ENCODE data around the gene SYNGR2. TPM values are rescaled to one million over a fixed set of nuclear protein-coding genes. Genes with fewer than 3 reads are reported as not detected.

The SYNGR2 gene
- total and polyA plus RNA-seq, 2 of the 8 experiments (the other 6 are each of a cell fraction or from before 2014, with no cell fraction given): 50.0 to 139 TPM

GRCh38 chr17:78128551-78129350 is 39.6 kb upstream of the SYNGR2 start, which contains the start of gene TMC6:
TMC6 (minus strand) TSS chr17:78128755; CDS start chr17:78126832, 1,923 bp downstream.
- 11% methylated on average over 8 of the region's 54 CpGs; no CpG with 5 or more reads in 1 of the 2 experiments for WGBS, 2 experiments (ENCODE audit: extremely low coverage in 1 of 2, insufficient coverage in 1 of 2, insufficient read length in 1 of 2, insufficient replicate concordance in 2 of 2, low coverage in 1 of 2, low lambda C conversion rate in 2 of 2, missing lambda C conversion rate in 1 of 2)
- Histone ChIP-seq H4K91ac (replicated peaks; ENCODE audit: insufficient read length, low read length) (peak within 1 kb of the TSS; percentile 92), H3K27me3 (replicated peaks in 1 of 4; ENCODE audit: control insufficient read depth in 3 of 4, extremely low read depth in 1 of 4, insufficient read depth in 3 of 4, low read length in 3 of 4) (peaks cover 0 to 23% (median 14%) of the 10 kb centered on the region in 4 experiments; a peak in 5 of 7 replicates), H2BK20ac (ENCODE audit: low read length) (peak within 1 kb of the TSS; percentile 80; the same call in 1 of the 2 replicates), H3K4me3 (ENCODE audit: extremely low read depth in 1 of 4, insufficient read depth in 2 of 4, low read depth in 3 of 4, low read length in 4 of 4) (peak within 1 kb of the TSS; percentile 62 to 94 (median 70)), H3K18ac (ENCODE audit: extremely low read depth, low read length) (peak within 1 kb of the TSS; percentile 83), H2AFZ (ENCODE audit: low read length) (no peak within 1 kb of the TSS), H3K27ac (ENCODE audit: low read depth, low read length) (no peak within 1 kb of the TSS; the same call in 1 of the 2 replicates), H3K9me3 (ENCODE audit: insufficient read depth in 2 of 2, low read depth in 1 of 2, low read length in 1 of 2) (no peaks in the 10 kb centered on the region), H3K79me1 (ENCODE audit: low read depth, low read length) (no peaks in the 10 kb centered on the region), H3K14ac (ENCODE audit: insufficient read length) (no peak within 1 kb of the TSS), H3K4ac (replicated peaks; ENCODE audit: insufficient read length, low read depth, low read length) (peak within 1 kb of the TSS; percentile 96), H3K23ac (ENCODE audit: insufficient read length) (no peak within 1 kb of the TSS), H4K5ac (ENCODE audit: insufficient read length, low read depth, low read length) (peak within 1 kb of the TSS; percentile 96), H2BK15ac (ENCODE audit: low read length) (peak within 1 kb of the TSS; percentile 88; the same call in 1 of the 2 replicates), H2BK120ac (replicated peaks; ENCODE audit: low read depth, low read length) (peak within 1 kb of the TSS; percentile 39), H3K4me2 (ENCODE audit: insufficient read depth in 1 of 2, low read depth in 2 of 2, low read length in 2 of 2) (peak within 1 kb of the TSS; percentile 56 to 90), H4K20me1 (replicated peaks in 1 of 2; ENCODE audit: control insufficient read depth in 1 of 2, insufficient read depth in 2 of 2, low read length in 2 of 2) (peaks cover 2 to 5% of the 10 kb centered on the region in 2 experiments), H3K23me2 (ENCODE audit: low read depth, low read length) (peaks cover 7% of the 10 kb centered on the region), H2AK5ac (ENCODE audit: low read depth, low read length) (no peak within 1 kb of the TSS; the same call in 1 of the 2 replicates), H3K36me3 (ENCODE audit: control insufficient read depth in 2 of 4, insufficient read depth in 4 of 4, low read length in 3 of 4) (peaks cover 0 to 16% (median 5%) of the 10 kb centered on the region in 4 experiments; a peak in 5 of 8 replicates), H3K9ac (replicated peaks in 1 of 4; ENCODE audit: extremely low read depth in 1 of 4, low read depth in 3 of 4, low read length in 3 of 4) (peak within 1 kb of the TSS; percentile 36 to 55 (median 48); a peak in 5 of 7 replicates), H3K4me1 (replicated peaks in 1 of 4; ENCODE audit: control insufficient read depth in 3 of 4, insufficient read depth in 4 of 4, low read length in 3 of 4) (peaks cover 0 to 27% (median 17%) of the 10 kb centered on the region in 4 experiments; a peak in 6 of 7 replicates), H3K56ac (replicated peaks; ENCODE audit: insufficient read length, low read depth, low read length) (peak within 1 kb of the TSS; percentile 69), H3K79me2 (ENCODE audit: control insufficient read depth in 1 of 2, insufficient read depth in 2 of 2, low read length in 2 of 2) (no peaks in the 10 kb centered on the region), H2BK5ac (ENCODE audit: low read depth, low read length) (peak within 1 kb of the TSS; percentile 55; the same call in 1 of the 2 replicates), H4K8ac (ENCODE audit: extremely low read depth, insufficient read depth, low read length) (peak within 1 kb of the TSS; percentile 83), H2BK12ac (ENCODE audit: low read depth, low read length) (peak within 1 kb of the TSS; percentile 82; the same call in 1 of the 2 replicates)
- CTCF ChIA-PET (ENCODE audit: partially characterized antibody): interaction anchor here (0.8 to 11.4 kb wide), 9 partner anchors 8 to 128 kb away, joined by 3 to 122 read pairs (median 3); partner anchors contain the start of genes AFMID and TK1
- POLR2A ChIA-PET (ENCODE audit: partially characterized antibody): interaction anchor here (1.0 to 2.8 kb wide), 12 partner anchors 10 to 171 kb away, joined by 3 to 16 read pairs (median 8); partner anchors contain the start of genes AFMID, TK1 and TNRC6C
- FAIRE-seq (no peak), DNase-seq (ENCODE audit: low read depth in 1 of 2, low spot score in 2 of 2) (peak in 1 of 2 experiments; percentile 89)
- TF ChIP-seq ZNF274 (IDR thresholded peaks at IDR 0.05; ENCODE audit: borderline replicate concordance, extremely low read depth, low read length) (no peak), ATF3 (IDR thresholded peaks at IDR 0.05; ENCODE audit: insufficient read depth, low read depth, low read length) (no peak), KDM4A (IDR thresholded peaks at IDR 0.05; ENCODE audit: low read depth, low read length, severe bottlenecking) (peak; percentile 29), CBX8 (IDR thresholded peaks at IDR 0.05; ENCODE audit: borderline replicate concordance, low read depth, low read length) (no peak), SAP30 (IDR thresholded peaks at IDR 0.05; ENCODE audit: insufficient read depth, insufficient replicate concordance, low read length) (no peak), SP1 (IDR thresholded peaks at IDR 0.05; ENCODE audit: low read depth, low read length) (no peak), TCF12 (IDR thresholded peaks at IDR 0.05; ENCODE audit: low read depth, low read length) (no peak), MAFK (IDR thresholded peaks at IDR 0.05; ENCODE audit: low read depth, low read length) (no peak), JUN (IDR thresholded peaks at IDR 0.05; ENCODE audit: low read depth, low read length) (no peak), BRCA1 (IDR thresholded peaks at IDR 0.05; ENCODE audit: low read depth, low read length) (no peak)

Measured in H1 (cell line).